ENCODE data around the gene KLHL36.
"Not testable (repeated sequence)": the region's sequence is repeated elsewhere in the genome, so short reads cannot be mapped to it uniquely, and the experiment has no call there.

Gene KLHL36

DNA sequence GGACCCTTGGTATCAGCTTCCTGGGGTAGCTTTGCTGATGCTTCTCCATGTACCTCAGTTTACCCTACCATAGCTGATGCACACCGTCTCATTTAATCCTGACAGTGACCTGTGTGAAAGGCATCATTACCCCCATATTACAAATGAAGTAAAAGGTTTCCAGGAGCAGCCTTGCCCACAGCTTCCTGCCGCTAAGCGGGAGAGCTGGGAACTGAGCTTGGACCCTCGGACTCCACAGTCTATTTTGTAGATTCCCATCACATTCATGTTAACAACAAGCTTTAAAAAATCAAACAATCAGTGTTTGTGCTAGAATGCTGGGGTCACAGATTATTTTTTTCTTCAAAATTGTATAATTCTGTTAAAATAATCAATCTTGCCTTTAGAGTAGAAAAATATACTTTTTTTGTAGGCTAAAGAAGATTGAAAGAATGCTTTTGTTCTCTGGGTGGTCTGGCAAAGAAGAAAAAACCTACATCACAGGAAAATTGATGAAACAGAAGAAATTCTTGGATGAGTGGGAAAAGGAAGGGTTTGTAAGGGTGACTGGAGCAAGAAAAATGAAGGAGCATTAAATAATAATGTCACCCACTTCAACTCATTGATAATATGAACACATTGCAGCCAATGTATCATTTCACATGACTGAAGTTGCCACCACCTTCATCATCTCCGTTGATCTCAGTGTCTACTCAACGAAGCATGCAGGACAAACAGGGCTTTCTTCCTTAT lies 41.9 kb downstream of the KLHL36 start:
- Histone ChIP-seq H3K4me3 (ENCODE audit: insufficient read length, low read depth) (no peak overlapping the region), H3K4me1 (ENCODE audit: insufficient read depth, insufficient read length) (peaks cover 1% of the 10 kb centered on the region), H3K9ac (ENCODE audit: insufficient read length, low read depth) (no peak overlapping the region), H3K36me3 (ENCODE audit: insufficient read depth, insufficient read length, low read length) (no peaks in the 10 kb centered on the region), H3K27me3 (ENCODE audit: insufficient read depth, insufficient read length) (no peaks in the 10 kb centered on the region), H3K9me3 (ENCODE audit: insufficient read depth, low read length) (peaks cover 9% of the 10 kb centered on the region; the same call in 1 of the 2 replicates)
- DNase-seq (ENCODE audit: low read depth, low spot score) = no peak
- TF ChIP-seq ZNF274 (IDR thresholded peaks at IDR 0.05; ENCODE audit: low read depth, low read length) = no peak
- TF ChIP-seq SUZ12 (IDR thresholded peaks at IDR 0.05; ENCODE audit: extremely low read depth, insufficient read depth, insufficient read length) = no peak
- no peak for TF ChIP-seq YY1 (IDR thresholded peaks at IDR 0.05; ENCODE audit: insufficient read depth, insufficient read length)

DNA sequence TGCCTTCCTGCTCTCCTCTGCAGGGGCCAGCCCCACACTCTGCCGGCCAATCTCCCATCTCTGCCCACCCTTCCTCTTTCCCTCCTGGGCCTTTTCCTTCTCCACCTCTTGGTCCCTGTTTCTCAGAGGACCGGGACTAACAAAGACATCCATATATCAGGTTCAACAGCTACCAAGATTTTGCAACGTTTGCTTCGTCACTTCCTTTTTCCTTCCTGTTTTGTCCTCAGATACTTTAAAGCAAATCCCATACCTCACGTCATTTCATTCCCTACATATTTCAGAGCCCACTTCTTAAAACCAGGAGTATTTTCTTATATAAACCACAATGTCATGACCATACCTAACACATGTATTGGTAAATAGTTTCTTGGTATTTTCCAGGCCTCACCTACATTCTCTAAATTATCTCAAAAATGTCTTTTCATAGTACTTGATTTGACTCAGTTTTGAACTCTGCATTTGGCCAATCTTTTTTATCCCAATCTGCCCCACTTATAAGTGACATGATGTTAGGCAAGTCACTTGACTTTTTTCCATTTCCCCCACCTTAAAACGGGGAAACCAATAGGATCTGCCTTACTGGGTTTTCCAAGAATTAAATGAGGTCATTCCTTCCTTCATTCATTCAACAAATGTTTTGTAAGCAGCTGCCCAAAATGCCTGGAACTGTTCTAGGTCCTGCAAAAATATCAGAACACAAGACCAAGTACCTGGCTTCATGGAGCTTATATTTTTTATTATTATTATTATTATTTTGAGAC lies 44.3 kb downstream of the KLHL36 start:
- H3K27me3 ChIP-seq (ENCODE audit: insufficient read depth, insufficient read length) = no peaks in the 10 kb centered on the region
- H3K9me3 ChIP-seq (ENCODE audit: insufficient read depth, low read length) = peaks cover 7% of the 10 kb centered on the region; the same call in 1 of the 2 replicates
- H3K36me3 ChIP-seq (ENCODE audit: insufficient read depth, insufficient read length, low read length) = no peaks in the 10 kb centered on the region
- H3K4me1 ChIP-seq (ENCODE audit: insufficient read depth, insufficient read length) = no peaks in the 10 kb centered on the region
- H3K9ac ChIP-seq (ENCODE audit: insufficient read length, low read depth) = no peak overlapping the region
- no peak overlapping the region for H3K4me3 ChIP-seq (ENCODE audit: insufficient read length, low read depth)
- TF ChIP-seq SUZ12 (IDR thresholded peaks at IDR 0.05; ENCODE audit: extremely low read depth, insufficient read depth, insufficient read length) = no peak
- no peak for TF ChIP-seq YY1 (IDR thresholded peaks at IDR 0.05; ENCODE audit: insufficient read depth, insufficient read length)
- no peak for TF ChIP-seq ZNF274 (IDR thresholded peaks at IDR 0.05; ENCODE audit: low read depth, low read length)
- no peak for DNase-seq (ENCODE audit: low read depth, low spot score)

DNA sequence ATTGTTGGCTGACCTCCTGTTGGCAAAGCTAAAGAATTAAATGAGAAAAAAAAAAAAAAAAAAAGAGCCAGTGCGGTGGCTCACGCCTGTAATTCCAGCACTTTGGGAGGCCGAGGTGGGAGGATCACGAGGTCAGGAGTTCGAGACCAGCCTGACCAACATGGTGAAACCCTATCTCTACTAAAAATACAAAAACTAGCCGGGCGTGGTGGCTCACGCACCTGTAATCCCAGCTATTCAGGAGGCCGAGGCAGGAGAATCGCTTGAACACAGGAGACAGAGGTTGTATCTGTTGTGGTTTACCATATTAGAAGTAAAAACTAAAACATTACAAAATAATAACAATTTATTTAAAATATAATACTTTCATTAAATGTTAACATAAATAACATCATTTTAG lies 45.6 kb downstream of the KLHL36 start:
- H3K9me3 ChIP-seq (ENCODE audit: insufficient read depth, low read length); H3K4me3 ChIP-seq (ENCODE audit: insufficient read length, low read depth); H3K4me1 ChIP-seq (ENCODE audit: insufficient read depth, insufficient read length); H3K9ac ChIP-seq (ENCODE audit: insufficient read length, low read depth); H3K27me3 ChIP-seq (ENCODE audit: insufficient read depth, insufficient read length); DNase-seq (ENCODE audit: low read depth, low spot score); H3K36me3 ChIP-seq (ENCODE audit: insufficient read depth, insufficient read length, low read length): not testable (repeated sequence)

DNA sequence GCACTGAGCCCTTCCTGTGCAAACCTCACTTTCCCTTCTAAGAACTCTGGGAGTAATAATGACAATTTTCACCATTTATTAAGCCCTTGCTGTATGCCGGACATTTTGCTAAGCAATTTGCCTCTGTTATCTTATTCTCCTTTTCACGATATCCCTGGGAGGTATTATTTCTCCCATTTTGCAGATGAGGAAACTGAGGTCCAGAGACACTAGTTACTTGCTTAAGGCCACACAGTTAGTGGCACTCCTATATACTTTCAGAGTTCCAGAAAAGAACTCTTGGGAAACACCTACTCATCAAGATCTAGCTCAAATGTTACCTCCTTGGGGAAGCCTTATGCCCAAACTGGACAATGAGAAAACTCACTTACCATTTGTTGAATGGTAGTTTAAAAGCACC lies 46.7 kb downstream of the KLHL36 start:
- no peak overlapping the region for H3K9ac ChIP-seq (ENCODE audit: insufficient read length, low read depth)

DNA sequence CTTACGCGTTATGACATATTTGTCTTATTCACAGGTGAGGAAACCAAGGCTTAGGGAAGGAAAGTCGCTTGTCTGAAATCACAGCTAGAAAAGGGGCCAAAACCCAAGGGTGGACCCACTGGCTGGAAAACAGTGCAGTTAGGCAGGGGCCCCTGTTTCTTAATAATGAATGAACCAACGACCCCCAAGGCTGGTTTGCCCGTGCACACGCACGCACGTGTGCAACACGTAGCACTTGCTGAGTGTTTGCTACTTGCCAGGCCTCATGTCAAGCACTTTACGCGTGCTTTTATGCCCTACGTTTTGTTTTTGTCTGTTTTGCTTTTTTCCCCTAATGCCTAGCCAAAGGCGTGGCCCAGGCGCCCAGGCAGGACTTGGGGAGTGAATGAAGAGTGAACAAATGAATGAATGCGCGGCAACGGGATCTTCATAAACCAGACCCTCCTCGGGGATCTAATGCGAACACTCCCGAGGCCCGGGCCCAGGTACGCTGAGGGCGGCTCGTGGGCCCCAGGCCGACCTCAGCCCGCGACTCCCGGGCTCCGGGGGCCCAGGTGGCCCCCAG lies 50.9 kb downstream of the KLHL36 start:
- H3K36me3 ChIP-seq (ENCODE audit: insufficient read depth, insufficient read length, low read length) = no peaks in the 10 kb centered on the region
- DNase-seq (ENCODE audit: low read depth, low spot score) = no peak
- TF ChIP-seq ZNF274 (IDR thresholded peaks at IDR 0.05; ENCODE audit: low read depth, low read length) (no peak), YY1 (IDR thresholded peaks at IDR 0.05; ENCODE audit: insufficient read depth, insufficient read length) (no peak), SUZ12 (IDR thresholded peaks at IDR 0.05; ENCODE audit: extremely low read depth, insufficient read depth, insufficient read length) (no peak)

More for the DNA sequence above, 46.7 kb downstream of the KLHL36 start:
- Histone ChIP-seq H3K9me3 (ENCODE audit: insufficient read depth, low read length) (no peaks in the 10 kb centered on the region), H3K36me3 (ENCODE audit: insufficient read depth, insufficient read length, low read length) (no peaks in the 10 kb centered on the region), H3K4me3 (ENCODE audit: insufficient read length, low read depth) (no peak overlapping the region), H3K27me3 (ENCODE audit: insufficient read depth, insufficient read length) (no peaks in the 10 kb centered on the region), H3K4me1 (ENCODE audit: insufficient read depth, insufficient read length) (no peaks in the 10 kb centered on the region)
- DNase-seq (ENCODE audit: low read depth, low spot score) = no peak
- TF ChIP-seq ZNF274 (IDR thresholded peaks at IDR 0.05; ENCODE audit: low read depth, low read length) = no peak
- no peak for TF ChIP-seq YY1 (IDR thresholded peaks at IDR 0.05; ENCODE audit: insufficient read depth, insufficient read length)
- TF ChIP-seq SUZ12 (IDR thresholded peaks at IDR 0.05; ENCODE audit: extremely low read depth, insufficient read depth, insufficient read length) = no peak

DNA sequence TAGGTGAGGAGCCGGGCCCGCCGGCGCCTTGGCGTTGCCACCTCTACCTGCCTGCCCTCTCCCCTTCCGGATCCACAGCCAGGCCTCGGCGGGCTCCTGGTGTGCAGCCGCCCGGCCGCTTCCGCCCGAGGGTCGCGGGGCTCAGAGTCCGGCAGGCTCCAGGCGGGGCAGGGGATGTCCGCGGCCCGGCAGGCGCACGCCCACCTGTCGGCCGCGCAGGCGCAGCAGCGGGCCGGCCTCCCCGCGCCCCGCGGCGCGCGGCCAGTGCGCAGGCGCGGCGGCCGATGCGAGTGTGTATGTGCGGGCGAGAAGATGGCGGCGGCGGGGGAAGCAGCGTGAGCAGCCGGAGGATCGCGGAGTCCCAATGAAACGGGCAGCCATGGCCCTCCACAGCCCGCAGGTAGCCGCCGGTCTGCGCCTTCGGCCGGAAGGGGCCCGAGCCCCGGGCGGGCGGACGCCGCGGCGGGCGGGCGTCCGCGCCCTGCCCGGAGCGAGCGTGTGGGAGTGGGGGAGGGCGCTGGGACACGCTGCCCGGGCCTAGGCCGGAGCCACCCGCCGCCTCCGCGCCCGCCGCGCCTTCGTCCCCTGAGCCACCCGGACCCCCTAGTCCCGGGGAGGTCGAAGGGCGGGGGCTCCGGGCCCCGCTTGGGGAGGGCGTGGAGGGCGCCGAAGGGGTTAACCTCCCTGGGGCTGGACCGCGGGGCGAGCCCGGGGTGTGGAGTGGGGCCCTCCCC lies 51.6 kb downstream of the KLHL36 start, which contains the start of gene USP10:
USP10 (plus strand) TSS at position 289 of the 734 bp plus-strand sequence; CDS start at position 380, 91 bp downstream.
- peak within 1 kb of the TSS; percentile 97 for H3K9ac ChIP-seq (ENCODE audit: insufficient read length, low read depth)
- H3K27me3 ChIP-seq (ENCODE audit: insufficient read depth, insufficient read length) = no peaks in the 10 kb centered on the region
- H3K4me1 ChIP-seq (ENCODE audit: insufficient read depth, insufficient read length) = no peaks in the 10 kb centered on the region
- TF ChIP-seq YY1 (IDR thresholded peaks at IDR 0.05; ENCODE audit: insufficient read depth, insufficient read length) (peak; percentile 61), ZNF274 (IDR thresholded peaks at IDR 0.05; ENCODE audit: low read depth, low read length) (no peak), SUZ12 (IDR thresholded peaks at IDR 0.05; ENCODE audit: extremely low read depth, insufficient read depth, insufficient read length) (no peak)
- peak within 1 kb of the TSS; percentile 93 for H3K4me3 ChIP-seq (ENCODE audit: insufficient read length, low read depth)
- H3K9me3 ChIP-seq (ENCODE audit: insufficient read depth, low read length) = no peaks in the 10 kb centered on the region
- H3K36me3 ChIP-seq (ENCODE audit: insufficient read depth, insufficient read length, low read length) = peaks cover 5% of the 10 kb centered on the region
- DNase-seq (ENCODE audit: low read depth, low spot score) = peak; percentile 70

More for the DNA sequence above, 50.9 kb downstream of the KLHL36 start:
- Histone ChIP-seq H3K9ac (ENCODE audit: insufficient read length, low read depth) (peak overlapping the region; percentile 84), H3K9me3 (ENCODE audit: insufficient read depth, low read length) (no peaks in the 10 kb centered on the region), H3K4me3 (ENCODE audit: insufficient read length, low read depth) (peak overlapping the region; percentile 93), H3K27me3 (ENCODE audit: insufficient read depth, insufficient read length) (no peaks in the 10 kb centered on the region), H3K4me1 (ENCODE audit: insufficient read depth, insufficient read length) (no peaks in the 10 kb centered on the region)
